Kidney (tissue), 14 donors: ENCODE results near the gene PTOV1. TPM values are rescaled to one million over a fixed set of nuclear protein-coding genes. Genes with fewer than 3 reads are reported as not detected.

ENCODE experiments used
- DNase-seq, 5 donors: peaks; one replicate each; pipeline ENCODE4 v3.0.0-alpha.2; 2013 to 2020
- FAIRE-seq: peaks from 2 replicates; lab custom pipeline; 2012; peaks lifted over from hg19 to GRCh38; lab: Jason Lieb, UNC
- H3K27ac ChIP-seq, 2 donors: one replicate each; pipeline ENCODE4 v1.7.0; 2013; ENCODE audit warnings: low read depth in 2 of 2, low read length in 2 of 2, inconsistent platforms in 1 of 2
- H3K27me3 ChIP-seq: one replicate; pipeline ENCODE4 v1.7.1; 2013; ENCODE audit warnings: low read length, inconsistent platforms; ENCODE audit not compliant: control insufficient read depth, insufficient read depth
- H3K36me3 ChIP-seq, 3 donors: one replicate each; pipeline versions ENCODE4 v1.7.0 to v1.7.1; 2013; ENCODE audit warnings: low read length in 3 of 3, control low read depth in 1 of 3, inconsistent platforms in 1 of 3; ENCODE audit not compliant: insufficient read depth in 3 of 3, control insufficient read depth in 2 of 3
- H3K4me1 ChIP-seq, 3 donors: one replicate each; pipeline versions ENCODE4 v1.7.0 to v1.7.1; 2013; ENCODE audit warnings: low read length in 3 of 3, inconsistent platforms in 1 of 3, low read depth in 1 of 3; ENCODE audit not compliant: control insufficient read depth in 2 of 3, insufficient read depth in 2 of 3
- H3K4me3 ChIP-seq, 3 donors: one replicate each; pipeline versions ENCODE4 v1.7.0 to v1.8.1; 2013; ENCODE audit warnings: low read length in 3 of 3, control low read depth in 1 of 3, inconsistent platforms in 1 of 3
- H3K9ac ChIP-seq, 3 donors: one replicate each; pipeline versions ENCODE4 v1.7.0 to v1.7.1; 2013; ENCODE audit warnings: low read length in 3 of 3, control low read depth in 1 of 3, inconsistent platforms in 1 of 3
- H3K9me3 ChIP-seq, 3 donors: one replicate each; pipeline versions ENCODE4 v1.7.0 to v1.7.1; 2013; ENCODE audit warnings: low read length in 3 of 3, control low read depth in 1 of 3, inconsistent platforms in 1 of 3; ENCODE audit not compliant: control insufficient read depth in 2 of 3, insufficient read depth in 1 of 3
- intact Hi-C: fragments of 100-400 bp; cut with DNase I; formaldehyde crosslinking; loops from one replicate; pipeline ENCODE4 v1.11.1; 2022
- microRNA-seq: library from miRNA; unstranded; fragments of <30 nt; microRNA quantifications from one replicate; pipeline ENCODE4 v1.2.0, GENCODE V29; 2020
- polyA plus RNA-seq: library from polyadenylated mRNA; stranded (reverse); fragments of 350-450 nt; fragmentation: Illumina TruSeq; extraction: RNeasy Lipid Tissue Mini Kit (QIAGEN cat#74804); gene quantifications from one replicate; pipeline ENCODE4 v1.2.3, GENCODE V29; 2014; ENCODE audit warnings: low read depth, low replicate concordance; ENCODE audit not compliant: insufficient read depth
- total RNA-seq: library from RNA; stranded (reverse); fragmentation: NEBNext Ultra II Directional; extraction: Animal tissue kit (Norgen Biotek cat#: 25700); gene quantifications from one replicate; pipeline ENCODE4 v1.2.1, GENCODE V29; 2021
- TF ChIP-seq, protein P1 (sequence below): IDR thresholded peaks from 3 replicates; pipeline ENCODE4 v1.5.1; 2012; ENCODE audit warnings: mild to moderate bottlenecking, moderate library complexity, borderline replicate concordance; ENCODE audit not compliant: insufficient read depth; ENCODE audit errors: extremely low read depth
- donor health status: control.
- donor health status: control.
- donor health status: control.
- donor health status: control.
- donor health status: control.
- donor health status: DM: yes; HTN: yes; CAD: no.
- donor health status: Normal renal cell carcinoma (clear cell type).

The PTOV1 gene
- total and polyA plus RNA-seq, 2 donors from 2014 or later = 118 to 235 TPM

DNA sequence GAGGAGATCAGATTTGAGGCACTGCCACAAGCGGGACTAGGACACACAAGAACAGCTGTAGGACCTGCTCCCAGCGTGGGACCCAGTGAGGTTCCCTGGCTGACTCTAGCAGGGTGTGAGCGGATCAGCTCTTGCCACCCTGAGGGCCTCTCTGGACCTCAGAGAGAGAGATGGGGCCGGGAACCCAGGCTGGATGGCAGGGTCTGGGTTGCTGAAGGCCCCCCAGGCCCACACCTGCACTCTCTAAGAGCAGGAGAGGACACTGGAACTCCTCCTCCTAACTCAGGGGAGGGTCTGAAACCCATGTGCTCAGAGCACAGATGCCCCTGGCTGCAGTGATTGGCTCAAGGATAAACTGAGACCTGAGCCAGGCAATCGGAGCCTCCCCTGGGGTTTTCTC, 59.2 kb downstream of the PTOV1 start:
- Histone ChIP-seq H3K9ac (no peak overlapping the region), H3K4me3 (no peak overlapping the region), H3K27ac (no peak overlapping the region), H3K4me1 (peaks cover 0 to 7% (median 0%) of the 10 kb centered on the region in 3 donors), H3K27me3 (no peaks in the 10 kb centered on the region), H3K36me3 (peaks cover 2 to 28% (median 4%) of the 10 kb centered on the region in 3 donors), H3K9me3 (no peaks in the 10 kb centered on the region)
- intact Hi-C loops = no loop called here
- TF ChIP-seq, protein P1, sequence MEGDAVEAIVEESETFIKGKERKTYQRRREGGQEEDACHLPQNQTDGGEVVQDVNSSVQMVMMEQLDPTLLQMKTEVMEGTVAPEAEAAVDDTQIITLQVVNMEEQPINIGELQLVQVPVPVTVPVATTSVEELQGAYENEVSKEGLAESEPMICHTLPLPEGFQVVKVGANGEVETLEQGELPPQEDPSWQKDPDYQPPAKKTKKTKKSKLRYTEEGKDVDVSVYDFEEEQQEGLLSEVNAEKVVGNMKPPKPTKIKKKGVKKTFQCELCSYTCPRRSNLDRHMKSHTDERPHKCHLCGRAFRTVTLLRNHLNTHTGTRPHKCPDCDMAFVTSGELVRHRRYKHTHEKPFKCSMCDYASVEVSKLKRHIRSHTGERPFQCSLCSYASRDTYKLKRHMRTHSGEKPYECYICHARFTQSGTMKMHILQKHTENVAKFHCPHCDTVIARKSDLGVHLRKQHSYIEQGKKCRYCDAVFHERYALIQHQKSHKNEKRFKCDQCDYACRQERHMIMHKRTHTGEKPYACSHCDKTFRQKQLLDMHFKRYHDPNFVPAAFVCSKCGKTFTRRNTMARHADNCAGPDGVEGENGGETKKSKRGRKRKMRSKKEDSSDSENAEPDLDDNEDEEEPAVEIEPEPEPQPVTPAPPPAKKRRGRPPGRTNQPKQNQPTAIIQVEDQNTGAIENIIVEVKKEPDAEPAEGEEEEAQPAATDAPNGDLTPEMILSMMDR = no peak
- FAIRE-seq (no peak), DNase-seq (no peak)

Small RNA genes lying within 50 kb of the gene (microRNA-seq; reads per million reads assigned to microRNA genes)
- gene MIR4749 = not detected
- gene MIR4750 = not detected
- not detected for gene MIR6800

Other genes starting within 250 kb of the PTOV1 start
- gene RRAS, start 211.0 kb upstream of the PTOV1 start, total RNA-seq = 92.3 TPM
- gene RRAS, start 211.0 kb upstream of the PTOV1 start, polyA plus RNA-seq = 140 TPM
- gene SCAF1, start 208.9 kb upstream of the PTOV1 start, total RNA-seq = 69.0 TPM
- 18.1 TPM for gene SCAF1, start 208.9 kb upstream of the PTOV1 start, polyA plus RNA-seq
- 84.9 TPM for gene IRF3, start 185.3 kb upstream of the PTOV1 start, total RNA-seq
- 64.5 TPM for gene IRF3, start 185.3 kb upstream of the PTOV1 start, polyA plus RNA-seq
- 14.4 TPM for gene BCL2L12, start 185.2 kb upstream of the PTOV1 start, total RNA-seq
- gene BCL2L12, start 185.2 kb upstream of the PTOV1 start, polyA plus RNA-seq = 13.5 TPM
- 119 TPM for gene PRMT1, start 173.9 kb upstream of the PTOV1 start, total RNA-seq
- 131 TPM for gene PRMT1, start 173.9 kb upstream of the PTOV1 start, polyA plus RNA-seq
- 2.1 TPM for gene ADM5, start 161.6 kb upstream of the PTOV1 start, total RNA-seq
- 0.60 TPM for gene ADM5, start 161.6 kb upstream of the PTOV1 start, polyA plus RNA-seq
- 6.0 TPM for gene CPT1C, start 160.0 kb upstream of the PTOV1 start, total RNA-seq
- gene CPT1C, start 160.0 kb upstream of the PTOV1 start, polyA plus RNA-seq = 2.6 TPM
- gene TSKS, start 87.9 kb upstream of the PTOV1 start, total RNA-seq = 0.50 TPM
- 0.47 TPM for gene TSKS, start 87.9 kb upstream of the PTOV1 start, polyA plus RNA-seq
- gene AP2A1, start 84.2 kb upstream of the PTOV1 start, total RNA-seq = 70.0 TPM
- 32.0 TPM for gene AP2A1, start 84.2 kb upstream of the PTOV1 start, polyA plus RNA-seq
- gene FUZ, start 37.9 kb upstream of the PTOV1 start, total RNA-seq = 26.9 TPM
- 51.2 TPM for gene FUZ, start 37.9 kb upstream of the PTOV1 start, polyA plus RNA-seq
- 53.2 TPM for gene MED25, start 32.9 kb upstream of the PTOV1 start, total RNA-seq
- 37.3 TPM for gene MED25, start 32.9 kb upstream of the PTOV1 start, polyA plus RNA-seq
- gene PNKP, start 16.4 kb downstream of the PTOV1 start, total RNA-seq = 101 TPM
- 45.5 TPM for gene PNKP, start 16.4 kb downstream of the PTOV1 start, polyA plus RNA-seq
- gene AKT1S1, start 26.2 kb downstream of the PTOV1 start, total RNA-seq = 33.7 TPM
- gene AKT1S1, start 26.2 kb downstream of the PTOV1 start, polyA plus RNA-seq = 47.2 TPM
- gene TBC1D17, start 26.5 kb downstream of the PTOV1 start, total RNA-seq = 43.6 TPM
- 34.8 TPM for gene TBC1D17, start 26.5 kb downstream of the PTOV1 start, polyA plus RNA-seq
- 12.8 TPM for gene IL4I1, start 45.7 kb downstream of the PTOV1 start, total RNA-seq
- gene IL4I1, start 45.7 kb downstream of the PTOV1 start, polyA plus RNA-seq = 0.82 TPM
- 36.4 TPM for gene ATF5, start 78.0 kb downstream of the PTOV1 start, total RNA-seq
- 22.7 TPM for gene ATF5, start 78.0 kb downstream of the PTOV1 start, polyA plus RNA-seq
- 39.0 TPM for gene NUP62, start 78.3 kb downstream of the PTOV1 start, total RNA-seq
- gene NUP62, start 78.3 kb downstream of the PTOV1 start, polyA plus RNA-seq = 17.1 TPM
- gene SIGLEC11, start 110.0 kb downstream of the PTOV1 start, total RNA-seq = 1.2 TPM
- gene SIGLEC11, start 110.0 kb downstream of the PTOV1 start, polyA plus RNA-seq = 1.5 TPM
- 53.2 TPM for gene VRK3, start 174.2 kb downstream of the PTOV1 start, total RNA-seq
- gene VRK3, start 174.2 kb downstream of the PTOV1 start, polyA plus RNA-seq = 69.0 TPM
- 10.7 TPM for gene ZNF473, start 174.8 kb downstream of the PTOV1 start, total RNA-seq
- gene ZNF473, start 174.8 kb downstream of the PTOV1 start, polyA plus RNA-seq = 2.6 TPM